Peyer's patch (tissue), 4 donors: Measurements from ENCODE around the gene ITGA7. TPM values are rescaled to one million over a fixed set of nuclear protein-coding genes. Genes with fewer than 3 reads are reported as not detected.

Source experiments
- DNase-seq, 3 donors: peaks; one replicate each; pipeline ENCODE4 v3.0.0-alpha.2; 2017 to 2019
- H3K27ac ChIP-seq, 4 donors: fragments of 200-600 bp; sonication (generic); one replicate each; pipeline ENCODE4 v1.5.1; 2016 to 2019
- H3K27me3 ChIP-seq, 2 donors: fragments of 200-600 bp; sonication (generic); one replicate each; pipeline ENCODE4 v1.5.1; 2019
- H3K36me3 ChIP-seq, 3 donors: fragments of 200-600 bp; sonication (generic); one replicate each; pipeline ENCODE4 v1.5.1; 2016 to 2019
- H3K4me1 ChIP-seq, 4 donors: fragments of 200-600 bp; sonication (generic); one replicate each; pipeline ENCODE4 v1.5.1; 2016 to 2019
- H3K4me3 ChIP-seq, 4 donors: fragments of 200-600 bp; sonication (generic); 1 replicate in 3 of 4; 2 replicates in 1 of 4; pipeline ENCODE4 v1.5.1; 2016 to 2019; ENCODE audit warnings: mild to moderate bottlenecking in 1 of 4
- H3K9me3 ChIP-seq, 4 donors: fragments of 200-600 bp; sonication (generic); one replicate each; pipeline ENCODE4 v1.5.1; 2016 to 2019; ENCODE audit warnings: mild to moderate bottlenecking in 1 of 4
- POLR2A ChIP-seq, 2 donors: fragments of 450-650 bp; IDR thresholded peaks; one replicate each; pipeline ENCODE4 v1.5.1; 2017; ENCODE audit warnings: antibody characterized with exemption in 2 of 2, mild to moderate bottlenecking in 2 of 2, moderate library complexity in 2 of 2
- total RNA-seq, 4 donors: library from RNA; depleted of rRNA; stranded (reverse); fragments of >200 nt; gene quantifications; one replicate each; pipeline ENCODE4 v1.1.0, GENCODE V29; 2016
- TF ChIP-seq, protein P1 (sequence below), 6 experiments: fragments of 450-650 bp in 4 of 6; fragments of 200-600 bp in 2 of 6; sonication (generic) in 1 of 6; IDR thresholded peaks; one replicate each; pipeline ENCODE4 v1.5.1; 2017 to 2019; ENCODE audit warnings: antibody characterized with exemption in 6 of 6, mild to moderate bottlenecking in 3 of 6, moderate library complexity in 1 of 6

Gene ITGA7
- total RNA-seq, 4 donors from 2014 or later: 13.1 to 29.0 (median 27.0) TPM

DNA sequence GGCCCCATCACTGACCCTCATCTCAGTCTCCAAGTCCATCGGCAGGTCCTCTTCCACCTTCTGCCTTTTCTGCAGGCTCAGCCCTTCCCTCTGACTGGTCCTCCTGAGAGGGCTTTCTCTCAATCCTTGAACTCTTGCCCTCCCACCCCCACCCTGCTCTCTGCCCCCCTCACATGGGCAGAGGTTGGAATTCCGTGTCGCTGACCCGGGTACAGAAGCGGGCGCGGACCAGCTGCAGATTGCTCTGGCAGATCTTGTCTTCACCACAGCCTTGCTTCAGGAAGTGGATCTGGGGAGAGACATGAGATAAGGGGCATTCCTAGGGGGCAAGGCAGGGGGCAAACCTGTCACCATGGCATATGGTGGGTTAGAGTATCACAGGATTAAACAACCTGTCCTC is 12.4 kb downstream of the ITGA7 start:
- peak overlapping the region in 1 of 4 donors; percentile 1 for H3K27ac ChIP-seq
- H3K4me1 ChIP-seq: peaks cover 0 to 8% (median 0%) of the 10 kb centered on the region in 4 donors
- TF ChIP-seq, protein P1, sequence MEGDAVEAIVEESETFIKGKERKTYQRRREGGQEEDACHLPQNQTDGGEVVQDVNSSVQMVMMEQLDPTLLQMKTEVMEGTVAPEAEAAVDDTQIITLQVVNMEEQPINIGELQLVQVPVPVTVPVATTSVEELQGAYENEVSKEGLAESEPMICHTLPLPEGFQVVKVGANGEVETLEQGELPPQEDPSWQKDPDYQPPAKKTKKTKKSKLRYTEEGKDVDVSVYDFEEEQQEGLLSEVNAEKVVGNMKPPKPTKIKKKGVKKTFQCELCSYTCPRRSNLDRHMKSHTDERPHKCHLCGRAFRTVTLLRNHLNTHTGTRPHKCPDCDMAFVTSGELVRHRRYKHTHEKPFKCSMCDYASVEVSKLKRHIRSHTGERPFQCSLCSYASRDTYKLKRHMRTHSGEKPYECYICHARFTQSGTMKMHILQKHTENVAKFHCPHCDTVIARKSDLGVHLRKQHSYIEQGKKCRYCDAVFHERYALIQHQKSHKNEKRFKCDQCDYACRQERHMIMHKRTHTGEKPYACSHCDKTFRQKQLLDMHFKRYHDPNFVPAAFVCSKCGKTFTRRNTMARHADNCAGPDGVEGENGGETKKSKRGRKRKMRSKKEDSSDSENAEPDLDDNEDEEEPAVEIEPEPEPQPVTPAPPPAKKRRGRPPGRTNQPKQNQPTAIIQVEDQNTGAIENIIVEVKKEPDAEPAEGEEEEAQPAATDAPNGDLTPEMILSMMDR (IDR thresholded peaks at IDR 0.05): no peak
- TF ChIP-seq POLR2A (IDR thresholded peaks at IDR 0.05): no peak
- H3K36me3 ChIP-seq: no peaks in the 10 kb centered on the region
- no peak overlapping the region for H3K4me3 ChIP-seq
- no peak for DNase-seq
- H3K9me3 ChIP-seq: no peaks in the 10 kb centered on the region
- H3K27me3 ChIP-seq: no peaks in the 10 kb centered on the region

DNA sequence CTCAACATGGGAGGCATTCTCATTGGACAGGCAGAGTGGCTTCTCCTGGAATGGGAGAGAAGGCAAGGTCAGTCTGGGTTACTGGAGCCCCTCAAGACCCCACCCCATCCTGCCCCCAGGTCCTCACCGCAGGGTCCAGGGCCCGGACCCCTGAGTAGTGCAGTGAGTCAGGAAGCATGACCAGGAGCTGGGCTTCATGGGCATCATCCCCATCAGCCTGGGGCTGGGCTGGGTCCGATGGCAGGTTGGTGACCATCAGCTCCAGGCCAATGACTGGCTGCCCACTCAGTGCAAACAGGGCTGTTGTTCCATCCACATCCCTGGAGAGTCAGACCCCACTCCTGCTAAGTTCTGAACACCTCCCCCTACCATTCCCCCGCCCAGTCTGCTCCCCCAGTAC is 13.1 kb downstream of the ITGA7 start:
- Histone ChIP-seq H3K27ac (no peak overlapping the region), H3K4me3 (no peak overlapping the region), H3K4me1 (peaks cover 0 to 8% (median 0%) of the 10 kb centered on the region in 4 donors), H3K27me3 (no peaks in the 10 kb centered on the region), H3K9me3 (no peaks in the 10 kb centered on the region), H3K36me3 (no peaks in the 10 kb centered on the region)
- DNase-seq: no peak
- TF ChIP-seq, protein P1 (IDR thresholded peaks at IDR 0.05): no peak
- TF ChIP-seq POLR2A (IDR thresholded peaks at IDR 0.05): no peak

DNA sequence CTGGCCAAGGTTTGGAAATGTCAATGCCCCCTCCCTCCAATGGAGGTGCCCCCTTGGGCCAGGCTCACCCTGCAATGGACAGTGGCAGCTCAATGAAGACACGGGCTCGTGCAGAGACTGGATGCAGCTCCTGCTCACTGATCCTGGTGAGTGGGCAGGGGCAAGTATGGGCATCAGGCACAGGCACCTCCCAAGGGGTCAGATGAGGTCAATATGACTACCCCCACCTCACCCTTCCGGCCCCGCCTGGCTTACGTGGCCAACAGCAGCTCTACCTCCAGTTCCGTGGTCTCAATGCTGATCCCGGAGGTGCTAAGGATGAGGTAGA is 13.6 kb downstream of the ITGA7 start:
- H3K4me3 ChIP-seq: no peak overlapping the region
- no peak for DNase-seq
- H3K27ac ChIP-seq: no peak overlapping the region
- no peaks in the 10 kb centered on the region for H3K36me3 ChIP-seq
- TF ChIP-seq POLR2A (IDR thresholded peaks at IDR 0.05): no peak
- TF ChIP-seq, protein P1 (IDR thresholded peaks at IDR 0.05): no peak
- H3K4me1 ChIP-seq: peaks cover 0 to 8% (median 0%) of the 10 kb centered on the region in 4 donors
- no peaks in the 10 kb centered on the region for H3K27me3 ChIP-seq
- no peaks in the 10 kb centered on the region for H3K9me3 ChIP-seq

DNA sequence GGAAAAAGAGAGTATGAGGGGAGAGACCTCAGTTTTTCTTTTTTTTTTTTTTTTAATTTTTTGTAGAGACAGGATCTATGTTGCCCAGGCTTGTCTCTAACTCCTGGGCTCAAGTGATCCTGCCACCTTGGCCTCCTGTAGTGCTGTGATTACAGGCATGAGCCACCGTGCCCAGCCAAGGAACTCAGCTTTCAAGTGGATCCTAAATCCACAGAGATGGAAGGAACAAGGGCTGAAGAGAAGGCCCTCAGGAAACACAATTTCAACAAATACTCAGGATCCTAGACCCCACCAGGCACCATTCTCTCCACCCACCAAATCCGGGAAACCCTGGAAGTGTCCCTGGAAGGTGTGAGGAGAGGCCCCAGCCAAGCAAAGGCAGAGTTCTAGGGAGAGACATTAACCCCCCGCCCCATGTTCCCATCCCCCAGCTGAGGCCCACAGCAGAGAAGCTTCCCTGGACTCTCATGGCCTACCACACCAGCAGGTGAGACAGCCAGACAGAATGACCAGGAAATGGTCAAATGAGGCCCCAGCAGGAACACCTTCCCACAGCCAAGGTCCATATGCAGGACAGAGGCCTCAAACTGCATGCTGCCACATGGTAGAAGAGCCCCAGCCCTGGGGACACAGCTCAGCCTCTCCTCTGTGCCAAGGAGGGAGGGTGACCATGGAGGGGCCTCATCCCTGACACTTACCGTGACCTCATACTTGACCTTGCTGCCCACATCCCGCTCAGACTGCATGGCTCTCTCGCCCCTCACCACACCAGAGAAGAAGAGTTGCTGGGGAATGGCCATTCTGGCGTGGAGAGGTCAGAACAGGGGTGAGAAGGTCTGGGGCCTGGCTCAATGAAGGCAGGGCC is 14.1 kb downstream of the ITGA7 start:
- Histone ChIP-seq H3K4me1 (peaks cover 0 to 8% (median 0%) of the 10 kb centered on the region in 4 donors), H3K36me3 (no peaks in the 10 kb centered on the region), H3K27me3 (no peaks in the 10 kb centered on the region), H3K27ac (no peak overlapping the region), H3K9me3 (no peaks in the 10 kb centered on the region), H3K4me3 (no peak overlapping the region)
- DNase-seq: no peak
- no peak for TF ChIP-seq POLR2A (IDR thresholded peaks at IDR 0.05)
- TF ChIP-seq, protein P1 (IDR thresholded peaks at IDR 0.05): no peak

DNA sequence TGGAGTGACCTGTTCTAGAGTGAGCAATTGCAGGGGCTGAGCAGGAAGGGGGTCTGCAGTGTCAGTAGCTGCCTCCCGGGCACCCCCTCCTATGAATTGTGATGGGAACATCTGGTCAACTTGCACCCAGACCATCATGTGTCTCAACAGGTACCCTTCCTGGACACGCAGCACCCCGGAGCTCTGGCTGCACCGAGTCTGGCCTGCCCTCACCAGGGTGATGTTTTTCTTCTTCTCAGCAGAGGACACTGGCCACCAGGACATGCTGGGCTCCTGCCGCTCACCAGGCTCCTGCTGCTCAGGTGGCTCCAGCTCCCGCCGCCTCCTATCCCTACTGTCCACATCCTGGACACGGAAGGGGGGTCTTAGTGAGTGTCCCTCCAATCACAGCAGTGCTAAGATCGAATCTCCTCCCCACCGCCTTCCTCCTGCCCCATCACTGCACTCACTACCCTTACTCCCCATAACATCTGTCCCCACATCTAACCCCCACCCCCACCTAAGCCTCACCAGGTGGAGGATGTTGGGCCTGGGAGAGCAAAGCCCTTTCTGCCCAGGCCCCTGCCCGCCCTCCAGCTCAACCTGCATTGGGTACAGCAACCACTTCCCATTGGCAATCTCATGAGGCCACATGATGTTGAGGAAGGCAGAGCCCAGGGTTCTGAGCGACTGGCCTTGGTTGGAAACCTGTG is 14.9 kb downstream of the ITGA7 start:
- Histone ChIP-seq H3K27ac (no peak overlapping the region), H3K27me3 (no peaks in the 10 kb centered on the region), H3K36me3 (peaks cover 0 to 6% (median 0%) of the 10 kb centered on the region in 3 donors), H3K4me3 (no peak overlapping the region), H3K9me3 (no peaks in the 10 kb centered on the region), H3K4me1 (peaks cover 0 to 8% (median 0%) of the 10 kb centered on the region in 4 donors)
- DNase-seq: no peak
- TF ChIP-seq, protein P1 (IDR thresholded peaks at IDR 0.05): no peak
- no peak for TF ChIP-seq POLR2A (IDR thresholded peaks at IDR 0.05)
